Body of pancreas (tissue), 4 donors: ENCODE data around the gene RBP3.

ENCODE experiments used
- POLR2A ChIP-seq, 3 donors: fragments of 450-650 bp; IDR thresholded peaks; one replicate each; pipeline ENCODE4 v1.6.1; 2016; ENCODE audit warnings: antibody characterized with exemption in 3 of 3, mild to moderate bottlenecking in 2 of 3
- TF ChIP-seq, protein P1 (sequence below), 7 experiments: fragments of 450-650 bp in 4 of 7; fragments of 200-600 bp in 3 of 7; sonication (generic) in 3 of 7; IDR thresholded peaks; one replicate each; pipeline ENCODE4 v1.5.1; 2016 to 2019; ENCODE audit warnings: antibody characterized with exemption in 7 of 7

DNA sequence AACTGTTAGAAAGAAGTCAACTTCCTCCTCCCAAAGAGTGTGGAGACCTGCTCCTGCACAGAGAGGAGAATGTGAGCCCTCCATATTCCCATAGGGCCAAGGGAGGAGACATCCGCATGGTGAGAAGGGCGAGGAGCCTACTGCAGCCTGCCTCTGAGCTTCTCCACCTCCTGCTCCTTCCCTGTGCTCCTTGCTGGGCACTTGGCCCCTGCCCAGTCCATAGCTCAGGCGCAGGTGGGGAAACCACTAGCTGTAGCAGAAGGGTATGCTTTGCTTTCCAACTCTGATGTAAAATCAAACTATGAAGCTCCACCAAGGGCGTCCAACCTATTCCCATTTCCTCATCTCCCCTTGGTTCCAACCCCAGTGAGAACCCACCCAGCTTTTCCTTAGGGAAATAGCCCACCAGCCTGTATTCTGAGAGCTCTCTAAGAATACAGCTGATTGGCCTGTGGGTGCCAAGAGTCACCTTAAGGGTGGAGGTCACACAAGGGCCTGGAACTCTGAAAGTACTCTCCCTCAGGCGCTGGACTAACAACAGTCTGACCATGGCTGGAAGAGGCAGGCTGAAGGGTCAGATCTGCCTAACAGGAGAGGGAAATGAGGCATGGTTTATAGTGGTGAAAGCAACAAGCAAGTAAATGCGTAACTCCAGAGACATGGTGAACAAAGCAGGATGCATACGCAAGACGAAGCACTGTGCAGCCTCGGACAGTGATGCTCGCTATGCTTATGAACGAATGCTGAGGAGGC is 22.0 kb downstream of the RBP3 start:
- TF ChIP-seq POLR2A (IDR thresholded peaks at IDR 0.05) = no peak
- TF ChIP-seq, protein P1, sequence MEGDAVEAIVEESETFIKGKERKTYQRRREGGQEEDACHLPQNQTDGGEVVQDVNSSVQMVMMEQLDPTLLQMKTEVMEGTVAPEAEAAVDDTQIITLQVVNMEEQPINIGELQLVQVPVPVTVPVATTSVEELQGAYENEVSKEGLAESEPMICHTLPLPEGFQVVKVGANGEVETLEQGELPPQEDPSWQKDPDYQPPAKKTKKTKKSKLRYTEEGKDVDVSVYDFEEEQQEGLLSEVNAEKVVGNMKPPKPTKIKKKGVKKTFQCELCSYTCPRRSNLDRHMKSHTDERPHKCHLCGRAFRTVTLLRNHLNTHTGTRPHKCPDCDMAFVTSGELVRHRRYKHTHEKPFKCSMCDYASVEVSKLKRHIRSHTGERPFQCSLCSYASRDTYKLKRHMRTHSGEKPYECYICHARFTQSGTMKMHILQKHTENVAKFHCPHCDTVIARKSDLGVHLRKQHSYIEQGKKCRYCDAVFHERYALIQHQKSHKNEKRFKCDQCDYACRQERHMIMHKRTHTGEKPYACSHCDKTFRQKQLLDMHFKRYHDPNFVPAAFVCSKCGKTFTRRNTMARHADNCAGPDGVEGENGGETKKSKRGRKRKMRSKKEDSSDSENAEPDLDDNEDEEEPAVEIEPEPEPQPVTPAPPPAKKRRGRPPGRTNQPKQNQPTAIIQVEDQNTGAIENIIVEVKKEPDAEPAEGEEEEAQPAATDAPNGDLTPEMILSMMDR (IDR thresholded peaks at IDR 0.05) = no peak
